Activated CD4-positive, alpha-beta T cell treated with anti-CD3 and anti-CD28 coated beads, Interleukin-2, amount 10 ng/mL, durations not matched to agents 7 days and 5 days (primary cell): ENCODE measurements around the gene IL12RB1. TPM values are rescaled to one million over a fixed set of nuclear protein-coding genes. Genes with fewer than 3 reads are reported as not detected.
A peak's percentile ranks its signal among the peaks of the same experiment; 100 is the strongest.
"Not testable (repeated sequence)": the region's sequence is repeated elsewhere in the genome, so short reads cannot be mapped to it uniquely, and the experiment has no call there.

Experiments used
- CTCF ChIA-PET: fragments of 350-600 bp; sonication (Branson Sonifier 250); formaldehyde crosslinking; loops from one replicate; lab custom pipeline; 2021; ENCODE audit warnings: antibody characterized with exemption; lab: Charles Lee
- POLR2A ChIA-PET: fragments of 350-600 bp; sonication (Branson Sonifier 250); formaldehyde crosslinking; loops from one replicate; lab custom pipeline; 2021; ENCODE audit warnings: antibody characterized with exemption; lab: Charles Lee
- DNase-seq: peaks from one replicate; pipeline ENCODE4 v3.0.0-alpha.2; 2020
- H3K27ac Mint-ChIP-seq: one replicate; pipeline ENCODE4 v1.8.0; 2021; ENCODE audit warnings: mild to moderate bottlenecking, moderate library complexity, mixed read lengths
- H3K27me3 Mint-ChIP-seq: one replicate; pipeline ENCODE4 v1.8.0; 2021; ENCODE audit warnings: mixed read lengths
- H3K36me3 Mint-ChIP-seq: one replicate; pipeline ENCODE4 v1.8.0; 2021; ENCODE audit warnings: low read depth, mixed read lengths
- H3K4me1 Mint-ChIP-seq: one replicate; pipeline ENCODE4 v1.8.0; 2021; ENCODE audit warnings: mixed read lengths
- H3K4me3 Mint-ChIP-seq: one replicate; pipeline ENCODE4 v1.8.0; 2021; ENCODE audit warnings: mild to moderate bottlenecking, moderate library complexity, mixed read lengths
- H3K9me3 Mint-ChIP-seq: one replicate; pipeline ENCODE4 v1.8.0; 2021; ENCODE audit warnings: mixed read lengths
- total RNA-seq, 2 experiments: library from RNA; stranded (reverse); gene quantifications; one replicate each; pipeline ENCODE4 v1.2.3, GENCODE V29; 2021

IL12RB1 gene
- total RNA-seq, 2 experiments from 2014 or later: 81.8 to 86.8 TPM

GRCh38 chr19:18109341-18109732 is 22.6 kb upstream of the IL12RB1 start:
- ChIA-PET CTCF (interaction anchor here (0.7 to 3.0 kb wide), 10 partner anchors 12 to 177 kb away, joined by 3 to 10 read pairs (median 4); partner anchors contain the start of genes CCDC124, IL12RB1 and MAST3), POLR2A (no interaction called here)
- Mint-ChIP-seq H3K4me3 (peak overlapping the region; percentile 71), H3K36me3 (peaks cover 3% of the 10 kb centered on the region), H3K4me1 (peaks cover 21% of the 10 kb centered on the region), H3K27ac (peak overlapping the region; percentile 52), H3K9me3 (no peaks in the 10 kb centered on the region), H3K27me3 (no peaks in the 10 kb centered on the region)
- no peak for DNase-seq

DNA sequence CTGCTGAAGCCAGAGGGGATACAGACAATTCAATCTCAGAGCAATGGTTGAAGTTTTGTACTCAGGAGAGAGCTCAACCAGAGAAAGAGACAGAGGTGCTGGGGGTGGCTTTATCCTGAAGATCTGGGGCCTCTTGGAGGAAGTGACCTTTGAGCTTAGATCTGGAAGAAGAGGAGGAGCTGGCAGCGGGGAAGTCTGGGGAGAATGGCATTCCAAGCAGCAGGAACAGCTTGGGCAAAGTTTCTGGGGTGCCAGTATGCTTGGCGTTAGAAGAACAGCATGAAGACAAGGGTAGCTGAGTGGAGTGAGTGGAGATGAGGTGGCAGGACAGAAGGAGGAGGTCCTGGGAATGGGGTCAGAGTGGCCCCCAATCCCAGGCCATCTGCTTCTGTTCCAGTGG is 22.2 kb upstream of the IL12RB1 start:
- peaks cover 3% of the 10 kb centered on the region for H3K36me3 Mint-ChIP-seq
- POLR2A ChIA-PET: no interaction called here

GRCh38 chr19:18107235-18107634 is 20.5 kb upstream of the IL12RB1 start:
- no peaks in the 10 kb centered on the region for H3K27me3 Mint-ChIP-seq
- CTCF ChIA-PET: interaction anchor here (1.0 to 2.2 kb wide), 3 partner anchors 10 to 172 kb away, joined by 3 to 5 read pairs (median 4); no protein-coding TSS in a partner anchor
- DNase-seq: no peak
- no peak overlapping the region for H3K4me3 Mint-ChIP-seq
- no peaks in the 10 kb centered on the region for H3K9me3 Mint-ChIP-seq
- peaks cover 22% of the 10 kb centered on the region for H3K4me1 Mint-ChIP-seq
- H3K27ac Mint-ChIP-seq: no peak overlapping the region
- POLR2A ChIA-PET: no interaction called here
- peaks cover 1% of the 10 kb centered on the region for H3K36me3 Mint-ChIP-seq

More for the DNA sequence above, 22.2 kb upstream of the IL12RB1 start:
- H3K27ac Mint-ChIP-seq: peak overlapping the region; percentile 52
- DNase-seq: no peak
- peaks cover 23% of the 10 kb centered on the region for H3K4me1 Mint-ChIP-seq
- no peaks in the 10 kb centered on the region for H3K9me3 Mint-ChIP-seq
- H3K27me3 Mint-ChIP-seq: no peaks in the 10 kb centered on the region
- CTCF ChIA-PET: interaction anchor here (1.2 to 3.0 kb wide), 6 partner anchors 11 to 143 kb away, joined by 3 to 10 read pairs (median 4); partner anchors contain the start of gene MAST3
- H3K4me3 Mint-ChIP-seq: peak overlapping the region; percentile 71

DNA sequence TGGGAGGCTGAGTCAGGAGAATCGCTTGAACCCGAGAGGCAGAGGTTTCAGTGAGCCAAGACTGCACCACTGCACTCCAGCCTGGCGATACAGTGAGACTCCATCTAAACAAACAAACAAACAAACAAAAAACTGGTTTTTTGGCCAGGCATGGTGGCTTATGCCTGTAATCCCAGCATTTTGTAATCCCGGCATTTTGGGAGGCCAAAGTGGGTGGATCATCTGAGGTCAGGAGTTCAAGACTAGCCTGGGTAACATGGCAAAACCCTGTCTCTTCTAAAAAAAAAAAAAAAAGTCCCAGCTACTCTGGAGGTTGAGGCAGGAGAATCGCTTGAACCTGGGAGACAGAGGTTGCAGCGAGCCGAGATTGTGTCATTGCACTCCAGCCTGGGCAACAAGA is 18.5 kb upstream of the IL12RB1 start:
- DNase-seq, POLR2A ChIA-PET, H3K27ac Mint-ChIP-seq, H3K4me3 Mint-ChIP-seq, H3K9me3 Mint-ChIP-seq, H3K27me3 Mint-ChIP-seq, H3K36me3 Mint-ChIP-seq: not testable (repeated sequence)
- CTCF ChIA-PET: interaction anchor here (0.6 to 1.8 kb wide), 4 partner anchors 13 to 193 kb away, joined by 3 to 4 read pairs (median 4); no protein-coding TSS in a partner anchor
- H3K4me1 Mint-ChIP-seq: peaks cover 18% of the 10 kb centered on the region

DNA sequence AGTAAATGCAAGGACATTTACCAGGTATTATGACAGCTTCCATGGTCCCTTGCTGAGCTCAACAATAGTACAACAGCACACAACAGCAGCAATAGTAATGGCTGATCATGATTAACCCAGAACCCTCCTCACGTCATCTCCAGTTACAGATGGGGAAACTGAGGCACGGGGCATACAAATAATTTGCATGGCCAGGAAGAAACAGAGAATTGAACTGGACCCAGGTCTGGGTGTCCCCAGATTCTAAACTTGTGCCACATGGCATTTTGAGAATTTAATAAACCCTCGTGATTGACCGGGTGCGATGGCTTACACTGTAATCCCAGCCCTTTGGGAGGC is 18.0 kb upstream of the IL12RB1 start:
- Mint-ChIP-seq H3K27ac (peak overlapping the region; percentile 57), H3K27me3 (no peaks in the 10 kb centered on the region), H3K4me3 (peak overlapping the region; percentile 58), H3K4me1 (peaks cover 19% of the 10 kb centered on the region), H3K9me3 (no peaks in the 10 kb centered on the region), H3K36me3 (no peaks in the 10 kb centered on the region)
- ChIA-PET CTCF (interaction anchor here (0.9 to 1.8 kb wide), 3 partner anchors 13 to 56 kb away, joined by 3 to 4 read pairs (median 4); no protein-coding TSS in a partner anchor), POLR2A (no interaction called here)
- DNase-seq: no peak

DNA sequence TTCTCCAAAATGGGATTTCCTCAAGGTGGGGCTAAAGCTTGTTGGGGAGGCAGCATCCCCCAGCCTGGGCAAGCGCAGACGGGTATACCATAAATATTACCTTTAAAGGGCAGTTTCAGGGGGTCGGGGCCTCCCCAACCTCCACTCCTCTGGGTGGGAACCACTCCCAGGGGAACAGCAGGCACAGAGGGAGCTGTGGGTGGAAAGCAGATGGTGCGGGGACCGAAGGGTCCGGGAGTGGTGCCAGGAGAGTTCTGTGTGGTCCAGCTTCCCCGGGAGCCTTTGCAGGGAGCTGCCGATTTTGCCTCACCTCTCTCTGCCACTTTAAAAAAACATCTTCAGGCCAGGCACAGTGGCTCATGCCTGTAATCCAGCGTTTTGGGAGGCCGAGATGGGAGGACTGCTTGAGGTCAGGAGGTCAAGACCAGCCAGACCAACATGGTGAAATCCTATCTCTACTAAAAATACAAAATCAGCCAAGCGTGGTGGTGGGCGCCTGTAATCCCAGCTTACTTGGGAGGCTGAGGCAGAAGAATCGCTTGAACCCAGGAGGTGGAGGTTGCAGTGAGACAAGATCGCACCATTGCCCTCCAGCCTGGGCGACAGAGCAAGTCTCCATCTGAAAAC is 16.3 kb upstream of the IL12RB1 start:
- CTCF ChIA-PET: interaction anchor here (0.7 to 1.1 kb wide), 3 partner anchors 10 to 65 kb away, joined by 3 to 4 read pairs (median 3); partner anchors contain the start of gene IL12RB1
- Mint-ChIP-seq H3K9me3 (no peaks in the 10 kb centered on the region), H3K36me3 (no peaks in the 10 kb centered on the region), H3K4me1 (peaks cover 28% of the 10 kb centered on the region), H3K27me3 (peaks cover 9% of the 10 kb centered on the region), H3K27ac (no peak overlapping the region), H3K4me3 (no peak overlapping the region)
- POLR2A ChIA-PET: no interaction called here
- DNase-seq: no peak

- ChIA-PET CTCF (interaction anchor here (1.0 to 1.2 kb wide), 2 partner anchors 10 to 75 kb away, joined by 3 to 4 read pairs; no protein-coding TSS in a partner anchor), POLR2A (no interaction called here)
- Mint-ChIP-seq H3K36me3 (no peaks in the 10 kb centered on the region), H3K9me3 (no peaks in the 10 kb centered on the region), H3K4me1 (peaks cover 36% of the 10 kb centered on the region), H3K4me3 (no peak overlapping the region), H3K27ac (no peak overlapping the region), H3K27me3 (peaks cover 9% of the 10 kb centered on the region)
- no peak for DNase-seq
Observed at GRCh38 chr19:18101268-18101667, 14.5 kb upstream of the IL12RB1 start.

- Mint-ChIP-seq H3K9me3 (no peaks in the 10 kb centered on the region), H3K36me3 (no peaks in the 10 kb centered on the region), H3K4me1 (peaks cover 37% of the 10 kb centered on the region), H3K27me3 (peaks cover 9% of the 10 kb centered on the region), H3K27ac (no peak overlapping the region), H3K4me3 (no peak overlapping the region)
- DNase-seq: no peak
- ChIA-PET CTCF (interaction anchor here (1.0 kb wide), 1 partner anchor 10 kb away, joined by 4 read pairs; no protein-coding TSS in a partner anchor), POLR2A (no interaction called here)
Observed at GRCh38 chr19:18100710-18101109, 14.0 kb upstream of the IL12RB1 start.

- peaks cover 40% of the 10 kb centered on the region for H3K4me1 Mint-ChIP-seq
- no peak for DNase-seq
- H3K36me3 Mint-ChIP-seq: no peaks in the 10 kb centered on the region
- POLR2A ChIA-PET: no interaction called here
- H3K27ac Mint-ChIP-seq: no peak overlapping the region
- no peaks in the 10 kb centered on the region for H3K9me3 Mint-ChIP-seq
- H3K27me3 Mint-ChIP-seq: peaks cover 9% of the 10 kb centered on the region
- peak overlapping the region; percentile 82 for H3K4me3 Mint-ChIP-seq
- CTCF ChIA-PET: interaction anchor here (0.5 kb wide), 1 partner anchor 34 kb away, joined by 3 read pairs; no protein-coding TSS in a partner anchor
Observed at GRCh38 chr19:18099623-18099995, 12.9 kb upstream of the IL12RB1 start.

DNA sequence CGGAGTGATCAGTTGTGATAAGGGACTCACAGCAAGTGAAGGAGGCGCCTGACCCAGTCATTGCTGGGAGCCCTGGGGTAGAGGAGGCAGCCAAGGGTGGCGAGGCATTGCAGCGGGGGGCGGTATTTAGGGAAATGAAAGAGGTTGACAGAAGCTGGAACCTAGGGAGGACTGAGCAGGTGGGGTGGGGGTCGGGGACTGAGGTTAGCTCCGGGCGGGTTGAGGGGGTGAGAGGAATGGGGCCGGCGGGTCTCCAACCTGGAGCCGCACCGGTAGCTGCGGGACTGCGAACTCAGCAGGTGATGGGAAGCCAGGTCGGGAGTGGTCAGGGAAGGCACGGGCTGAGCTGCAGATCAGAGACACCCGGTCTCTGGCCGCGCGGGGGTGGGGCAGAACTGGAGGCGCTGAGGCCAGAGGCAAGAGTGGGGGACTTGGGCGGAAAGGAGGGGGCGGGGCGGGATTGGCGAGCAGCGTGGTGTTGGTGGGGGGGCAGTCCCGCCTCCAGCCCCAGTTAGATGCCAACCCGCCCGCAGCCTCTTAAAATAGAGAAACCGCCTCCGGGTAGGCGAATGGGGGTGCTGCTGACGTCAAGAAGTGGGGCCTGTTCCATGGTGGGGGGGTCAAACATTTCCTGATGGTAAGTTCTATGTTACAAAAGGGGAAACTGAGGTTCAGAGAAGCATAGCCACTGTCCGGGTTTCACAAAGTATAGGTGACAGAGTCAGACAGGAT is 12.3 kb upstream of the IL12RB1 start:
- H3K9me3 Mint-ChIP-seq: no peaks in the 10 kb centered on the region
- H3K4me3 Mint-ChIP-seq: peak overlapping the region; percentile 82
- ChIA-PET POLR2A (no interaction called here), CTCF (interaction anchor here (0.5 to 1.3 kb wide), 4 partner anchors 13 to 153 kb away, joined by 3 to 4 read pairs (median 4); partner anchors contain the start of gene ARRDC2)
- peak; percentile 20 for DNase-seq
- peaks cover 9% of the 10 kb centered on the region for H3K27me3 Mint-ChIP-seq
- no peak overlapping the region for H3K27ac Mint-ChIP-seq
- peaks cover 35% of the 10 kb centered on the region for H3K4me1 Mint-ChIP-seq
- no peaks in the 10 kb centered on the region for H3K36me3 Mint-ChIP-seq

DNA sequence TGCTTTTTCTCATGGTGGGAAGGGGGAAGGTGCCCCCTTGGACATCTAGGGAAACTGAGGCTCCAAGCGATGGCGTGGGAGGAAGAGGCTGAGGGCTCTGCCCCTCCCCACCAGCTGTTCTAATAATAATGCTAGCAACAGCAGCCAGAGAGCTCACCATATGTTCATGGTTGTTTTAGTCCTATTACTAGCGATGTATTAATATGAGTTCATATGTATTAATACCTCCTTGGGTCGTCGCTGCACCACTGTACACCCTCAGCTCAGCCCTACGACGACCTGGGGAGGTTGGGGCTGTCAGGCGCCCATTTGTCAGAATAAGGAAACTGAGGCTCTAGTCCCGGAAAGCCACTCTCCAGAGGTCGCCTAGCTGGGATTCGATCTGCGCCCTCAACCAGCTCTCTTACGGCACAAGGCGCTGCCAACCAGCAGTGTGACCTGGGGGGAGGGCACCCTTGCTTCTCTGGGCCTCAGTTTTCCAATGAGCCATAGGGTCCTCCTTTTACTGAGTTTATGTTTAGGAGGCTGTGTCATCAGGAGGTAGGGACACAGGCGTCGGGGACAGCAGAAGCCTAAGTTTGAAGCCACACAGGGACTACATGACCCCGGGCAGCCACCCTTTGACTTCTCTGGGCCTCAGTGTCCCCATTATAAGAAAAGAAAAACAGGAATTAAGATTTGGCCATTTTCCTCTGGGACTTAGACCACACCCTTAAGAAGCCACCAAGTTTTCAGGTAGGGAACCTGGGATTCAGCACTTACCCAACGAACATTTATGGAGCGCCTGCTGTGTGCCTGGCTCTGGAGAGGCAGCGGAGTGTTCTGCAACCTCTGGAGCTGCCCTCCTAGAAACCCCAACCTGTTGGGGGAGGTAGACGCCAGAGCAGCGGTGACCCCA is 11.5 kb upstream of the IL12RB1 start:
- H3K36me3 Mint-ChIP-seq: no peaks in the 10 kb centered on the region
- H3K4me3 Mint-ChIP-seq: peak overlapping the region; percentile 82
- POLR2A ChIA-PET: no interaction called here
- H3K27ac Mint-ChIP-seq: peak overlapping the region; percentile 60
- H3K4me1 Mint-ChIP-seq: peaks cover 35% of the 10 kb centered on the region
- no peak for DNase-seq
- CTCF ChIA-PET: interaction anchor here (0.6 to 1.3 kb wide), 6 partner anchors 11 to 1992 kb away, joined by 3 to 4 read pairs (median 4); partner anchors contain the start of gene ARRDC2
- H3K9me3 Mint-ChIP-seq: no peaks in the 10 kb centered on the region
- H3K27me3 Mint-ChIP-seq: peaks cover 9% of the 10 kb centered on the region
